B cell (primary cell): Measurements from ENCODE around the gene ERBB3. TPM values are rescaled to one million over a fixed set of nuclear protein-coding genes. Genes with fewer than 3 reads are reported as not detected.

Source experiments
- ATAC-seq: fragments of 200-7000 bp; cut with Tn5 transposase; one replicate; pipeline ENCODE4 v1.10.0; 2021; ENCODE audit warnings: low read depth, mild to moderate bottlenecking, moderate number of reproducible peaks, moderate library complexity
- CTCF ChIA-PET: fragments of 350-600 bp; sonication (Branson Sonifier 250); formaldehyde crosslinking; loops from one replicate; lab custom pipeline; 2021; ENCODE audit warnings: antibody characterized with exemption, inconsistent platforms; lab: Charles Lee
- POLR2A ChIA-PET: fragments of 350-600 bp; sonication (Branson Sonifier 250); formaldehyde crosslinking; loops from one replicate; lab custom pipeline; 2021; ENCODE audit warnings: antibody characterized with exemption; lab: Charles Lee
- DNase-seq: peaks from one replicate; pipeline ENCODE4 v3.0.0; 2013
- H2AFZ ChIP-seq: 2 replicates; pipeline ENCODE4 v1.6.1; 2012; ENCODE audit warnings: mild to moderate bottlenecking, low read depth, low read length; ENCODE audit not compliant: insufficient read depth, poor library complexity, severe bottlenecking
- H3K27ac ChIP-seq, 2 donors: 1 replicate in 1 of 2; 2 replicates in 1 of 2; pipeline ENCODE4 v1.5.1; 2012 to 2013; ENCODE audit warnings: low read length in 2 of 2, mild to moderate bottlenecking in 2 of 2, moderate library complexity in 1 of 2
- H3K27me3 ChIP-seq, 4 experiments: fragments of 200-600 bp in 1 of 4; sonication (generic) in 1 of 4; replicated peaks in 1 of 4; 1 replicate in 2 of 4; 2 replicates in 2 of 4; pipeline versions ENCODE4 v1.6.1 to v1.7.0; 2013 to 2016; ENCODE audit warnings: low read length in 3 of 4, mild to moderate bottlenecking in 2 of 4, mixed read lengths in 1 of 4, moderate library complexity in 1 of 4; ENCODE audit not compliant: insufficient read depth in 4 of 4, control insufficient read depth in 3 of 4; ENCODE audit errors: control extremely low read depth in 1 of 4
- H3K36me3 ChIP-seq, 2 experiments: replicated peaks in 1 of 2; 1 replicate in 1 of 2; 2 replicates in 1 of 2; pipeline versions ENCODE4 v1.6.1 to v1.7.1; 2013; ENCODE audit warnings: low read length in 1 of 2; ENCODE audit not compliant: insufficient read depth in 2 of 2, control insufficient read depth in 1 of 2; ENCODE audit errors: control extremely low read depth in 1 of 2, extremely low read depth in 1 of 2
- H3K4me1 ChIP-seq, 2 donors: fragments of 200-600 bp in 1 of 2; sonication (generic) in 1 of 2; 1 replicate in 1 of 2; 2 replicates in 1 of 2; pipeline versions ENCODE4 v1.5.1 to v1.6.1; 2013 to 2017; ENCODE audit warnings: low read length in 2 of 2; ENCODE audit not compliant: control insufficient read depth in 2 of 2, insufficient read depth in 2 of 2
- H3K4me2 ChIP-seq: replicated peaks from 2 replicates; pipeline ENCODE3; 2012; ENCODE audit warnings: mild to moderate bottlenecking, low read depth, low read length; ENCODE audit not compliant: poor library complexity, severe bottlenecking
- H3K4me3 ChIP-seq, 5 experiments: fragments of 200-600 bp in 1 of 5; sonication (generic) in 1 of 5; 1 replicate in 3 of 5; 2 replicates in 2 of 5; pipeline versions ENCODE4 v1.5.1 to v1.7.0; 2011 to 2016; ENCODE audit warnings: low read length in 4 of 5, mild to moderate bottlenecking in 4 of 5, low read depth in 2 of 5, control low read depth in 1 of 5, moderate library complexity in 1 of 5; ENCODE audit not compliant: insufficient read depth in 1 of 5; ENCODE audit errors: control extremely low read depth in 1 of 5, extremely low read depth in 1 of 5
- H3K79me2 ChIP-seq: fragments of 200-600 bp; sonication (generic); one replicate; pipeline ENCODE4 v1.6.0; 2016; ENCODE audit warnings: low read length; ENCODE audit not compliant: control insufficient read depth, insufficient read depth
- H3K9ac ChIP-seq: fragments of 200-600 bp; sonication (generic); 2 replicates; pipeline ENCODE4 v1.6.1; 2017; ENCODE audit warnings: mild to moderate bottlenecking, low read length, moderate library complexity
- H3K9me3 ChIP-seq, 3 donors: one replicate each; pipeline versions ENCODE4 v1.6.1 to v1.7.1; 2013; ENCODE audit warnings: low read length in 2 of 3; ENCODE audit not compliant: control insufficient read depth in 2 of 3, insufficient read depth in 1 of 3; ENCODE audit errors: control extremely low read depth in 1 of 3
- H4K20me1 ChIP-seq: 2 replicates; pipeline ENCODE4 v1.6.0; 2012; ENCODE audit warnings: mild to moderate bottlenecking, low read length; ENCODE audit not compliant: insufficient read depth, control insufficient read depth, poor library complexity, severe bottlenecking
- H3K27ac Mint-ChIP-seq: one replicate; pipeline ENCODE4 v1.8.0; 2021; ENCODE audit warnings: mixed read lengths
- H3K27me3 Mint-ChIP-seq: one replicate; pipeline ENCODE4 v1.8.0; 2021; ENCODE audit warnings: mixed read lengths
- H3K4me1 Mint-ChIP-seq: one replicate; pipeline ENCODE4 v1.8.0; 2021; ENCODE audit warnings: mixed read lengths
- H3K4me3 Mint-ChIP-seq: one replicate; pipeline ENCODE4 v1.8.0; 2021; ENCODE audit warnings: mixed read lengths
- H3K9me3 Mint-ChIP-seq: one replicate; pipeline ENCODE4 v1.8.0; 2022; ENCODE audit warnings: mixed read lengths; ENCODE audit not compliant: insufficient read depth
- CTCF ChIP-seq: fragments of 200-600 bp; IDR thresholded peaks from one replicate; pipeline ENCODE4 v1.8.0; 2022; ENCODE audit warnings: antibody characterized with exemption, mild to moderate bottlenecking
- EZH2 ChIP-seq: IDR thresholded peaks from 2 replicates; pipeline ENCODE4 v1.6.1; 2012; ENCODE audit warnings: borderline replicate concordance, low read depth, mild to moderate bottlenecking, moderate library complexity, low read length; ENCODE audit not compliant: insufficient read depth, poor library complexity, severe bottlenecking
- WGBS: methylation state at CpG from one replicate; pipeline ENCODE4 v1.1.5; 2013; ENCODE audit warnings: missing lambda C conversion rate; ENCODE audit not compliant: insufficient coverage; 5-methylcytosine and 5-hydroxymethylcytosine counted together
- intact Hi-C: fragments of 100-400 bp; cut with micrococcal nuclease; formaldehyde crosslinking; loops from one replicate; pipeline ENCODE4 v1.10.0; 2022
- polyA plus RNA-seq: library from polyadenylated mRNA; depleted of rRNA; stranded (reverse); fragments of >200 nt; gene quantifications from 2 replicates; pipeline ENCODE4 v1.2.3, GENCODE V29; 2012
- total RNA-seq, 2 donors: library from RNA; stranded (reverse); fragments of 120-200 nt in 1 of 2; gene quantifications; 1 replicate in 1 of 2; 2 replicates in 1 of 2; pipeline versions ENCODE4 v1.2.3 to v1.2.4, GENCODE V29; 2013 to 2022

Gene ERBB3
- total and polyA plus RNA-seq, 2 donors (not counting 1 experiment from before 2014, with no cell fraction given), result 0.10 TPM; not detected in 1

GRCh38 chr12:56121204-56121870 is 41.4 kb downstream of the ERBB3 start:
- WGBS, result 95% methylated on average over 11 of the region's 11 CpGs
- H3K27ac Mint-ChIP-seq, result no peak overlapping the region
- H3K4me1 Mint-ChIP-seq, result peaks cover 50% of the 10 kb centered on the region
- no peak overlapping the region for H2AFZ ChIP-seq
- TF ChIP-seq EZH2 (no peak), CTCF (no peak)
- no peak for ATAC-seq
- peaks cover 60% of the 10 kb centered on the region for H3K79me2 ChIP-seq
- H3K27me3 Mint-ChIP-seq, result no peaks in the 10 kb centered on the region
- H3K4me3 Mint-ChIP-seq, result no peak overlapping the region
- peaks cover 32 to 38% of the 10 kb centered on the region in 2 donors for H3K4me1 ChIP-seq
- DNase-seq, result no peak
- H3K9me3 ChIP-seq, result no peaks in the 10 kb centered on the region
- H3K27ac ChIP-seq, result no peak overlapping the region
- no peak overlapping the region for H3K4me2 ChIP-seq
- no peak overlapping the region for H3K4me3 ChIP-seq
- CTCF ChIA-PET, result interaction anchor here (1.9 to 13.8 kb wide), 3 partner anchors 38 to 100 kb away, joined by 5 to 247 read pairs (median 6); partner anchors contain the start of genes MYL6, RNF41 and SMARCC2
- H3K9ac ChIP-seq, result no peak overlapping the region
- no peaks in the 10 kb centered on the region for H3K9me3 Mint-ChIP-seq
- peaks cover 0 to 31% of the 10 kb centered on the region in 2 experiments for H3K36me3 ChIP-seq
- peaks cover 4% of the 10 kb centered on the region for H4K20me1 ChIP-seq
- H3K27me3 ChIP-seq, result no peaks in the 10 kb centered on the region
- POLR2A ChIA-PET, result interaction anchor here (0.6 kb wide), 1 partner anchor 69 kb away, joined by 5 read pairs; no protein-coding TSS in a partner anchor
- intact Hi-C loops, result no loop called here

- H3K27me3 ChIP-seq, result no peaks in the 10 kb centered on the region
- intact Hi-C loops, result no loop called here
- WGBS, result no CpG with 5 or more reads among the region's 2 CpGs
- H4K20me1 ChIP-seq, result peaks cover 4% of the 10 kb centered on the region
- peaks cover 45% of the 10 kb centered on the region in 2 donors for H3K4me1 ChIP-seq
- Mint-ChIP-seq H3K9me3 (no peaks in the 10 kb centered on the region), H3K27me3 (no peaks in the 10 kb centered on the region), H3K4me1 (peaks cover 55% of the 10 kb centered on the region), H3K27ac (no peak overlapping the region), H3K4me3 (no peak overlapping the region)
- H3K9me3 ChIP-seq, result no peaks in the 10 kb centered on the region
- DNase-seq (no peak), ATAC-seq (no peak)
- no peak overlapping the region for H2AFZ ChIP-seq
- H3K36me3 ChIP-seq, result peaks cover 0 to 26% of the 10 kb centered on the region in 2 experiments
- H3K4me2 ChIP-seq, result no peak overlapping the region
- no peak overlapping the region for H3K4me3 ChIP-seq
- no peak overlapping the region for H3K9ac ChIP-seq
- no peak for TF ChIP-seq EZH2
- TF ChIP-seq CTCF, result no peak
- peaks cover 55% of the 10 kb centered on the region for H3K79me2 ChIP-seq
- H3K27ac ChIP-seq, result no peak overlapping the region
- POLR2A ChIA-PET, result no interaction called here
- CTCF ChIA-PET, result interaction anchor here (0.6 to 13.8 kb wide), 8 partner anchors 33 to 301 kb away, joined by 3 to 247 read pairs (median 4); partner anchors contain the start of genes MYL6, RNF41 and SMARCC2
Observed at GRCh38 chr12:56122637-56123036, 42.7 kb downstream of the ERBB3 start.
